ENCODE measurements around the gene MICAL1.

GRCh38 chr6:109436041-109436440 is 19.5 kb downstream of the MICAL1 start:
- TF ChIP-seq EP300 (IDR thresholded peaks at IDR 0.05) (no peak), CTCF (IDR thresholded peaks at IDR 0.05) (no peak)

Data from tibial nerve (tissue), 4 donors.